HG02840 (cell line): Measurements from ENCODE around the gene POR.
"Not testable (repeated sequence)": the region's sequence is repeated elsewhere in the genome, so short reads cannot be mapped to it uniquely, and the experiment has no call there.

ENCODE experiments used
- ATAC-seq: cut with Tn5 transposase; IDR thresholded peaks from one replicate; pipeline ENCODE4 v1.9.1; 2021; ENCODE audit warnings: mild to moderate bottlenecking, moderate library complexity, moderate number of reproducible peaks; ENCODE audit not compliant: unreplicated experiment, low FRiP score

The POR gene

DNA sequence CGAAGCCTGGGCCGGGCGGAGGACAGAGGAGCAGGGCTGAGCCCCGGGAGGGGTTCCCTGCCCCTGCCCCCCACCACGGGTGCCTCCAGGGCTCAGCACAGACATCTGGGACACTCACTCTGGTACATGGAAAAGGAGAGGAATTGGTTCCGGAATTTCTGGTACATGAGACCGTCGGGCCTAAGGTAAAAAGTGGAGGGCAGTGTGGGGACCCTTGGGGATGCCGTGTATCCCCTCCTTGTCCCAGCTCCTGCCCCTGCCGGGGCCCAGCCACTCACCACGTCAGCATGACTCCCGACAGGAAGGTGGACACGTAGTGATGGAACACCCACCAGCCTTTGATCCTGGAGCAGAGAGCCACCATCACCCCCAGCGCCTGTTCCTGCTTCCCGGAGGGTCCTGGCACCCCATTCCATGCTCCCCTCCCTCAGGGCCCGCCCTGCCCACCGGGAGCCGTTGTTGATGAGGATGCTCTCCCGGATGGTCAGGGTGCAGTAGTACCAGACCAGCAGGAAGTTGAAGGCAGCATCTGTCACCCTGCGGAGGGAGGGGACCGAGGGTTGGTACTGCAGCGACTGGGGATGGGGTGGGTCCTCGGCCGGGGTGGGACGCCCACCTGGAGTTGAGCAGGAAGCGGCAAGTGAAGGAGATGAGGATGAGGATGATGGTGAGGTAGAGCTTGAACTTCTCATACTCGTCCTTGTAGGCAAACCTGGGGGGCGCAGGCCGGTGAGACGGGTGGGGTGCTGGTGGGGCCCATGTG is 73.0 kb downstream of the POR start:
- no peak for ATAC-seq

DNA sequence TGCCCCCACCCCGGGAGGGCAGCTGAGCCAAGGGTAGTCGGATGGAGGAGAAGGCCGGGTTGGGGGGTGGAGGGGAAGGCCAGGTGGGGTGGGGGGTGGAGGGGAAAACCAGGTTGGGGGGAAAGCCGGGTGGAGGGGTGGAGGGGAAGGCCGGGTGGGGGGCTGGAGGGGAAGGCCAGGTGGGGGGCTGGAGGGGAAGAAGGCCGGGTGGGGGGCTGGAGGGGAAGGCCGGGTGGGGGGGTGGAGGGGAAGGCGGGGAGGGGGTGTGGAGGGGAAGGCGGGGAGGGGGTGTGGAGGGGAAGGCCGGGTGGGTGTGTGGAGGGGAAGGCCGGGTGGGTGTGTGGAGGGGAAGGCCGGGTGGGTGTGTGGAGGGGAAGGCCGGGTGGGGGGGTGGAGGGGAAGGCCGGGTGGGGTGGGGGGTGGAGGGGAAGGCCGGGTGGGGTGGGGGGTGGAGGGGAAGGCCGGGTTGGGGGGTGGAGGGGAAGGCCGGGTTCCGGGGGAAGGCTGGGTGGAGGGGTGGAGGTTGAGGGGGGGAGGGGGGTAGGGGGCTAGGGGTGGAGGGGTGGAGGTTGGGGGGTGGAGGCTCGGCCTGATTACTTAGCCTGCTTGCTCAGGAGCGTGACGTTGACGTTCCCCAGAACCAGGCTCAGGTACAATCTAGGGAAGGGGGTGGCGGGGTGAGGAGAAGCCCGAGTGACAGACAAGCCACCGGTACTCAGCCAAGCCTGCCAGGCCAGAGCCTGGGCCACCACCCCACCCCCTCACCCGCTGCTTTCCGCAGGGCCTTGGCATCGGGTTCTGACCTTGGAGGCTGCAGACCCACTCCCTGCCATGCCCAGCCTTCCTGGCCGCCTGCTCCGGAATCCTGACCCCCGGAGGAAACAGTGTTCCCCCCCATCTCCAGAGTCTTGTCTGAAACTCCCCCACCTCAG is 73.9 kb downstream of the POR start:
- no peak for ATAC-seq

DNA sequence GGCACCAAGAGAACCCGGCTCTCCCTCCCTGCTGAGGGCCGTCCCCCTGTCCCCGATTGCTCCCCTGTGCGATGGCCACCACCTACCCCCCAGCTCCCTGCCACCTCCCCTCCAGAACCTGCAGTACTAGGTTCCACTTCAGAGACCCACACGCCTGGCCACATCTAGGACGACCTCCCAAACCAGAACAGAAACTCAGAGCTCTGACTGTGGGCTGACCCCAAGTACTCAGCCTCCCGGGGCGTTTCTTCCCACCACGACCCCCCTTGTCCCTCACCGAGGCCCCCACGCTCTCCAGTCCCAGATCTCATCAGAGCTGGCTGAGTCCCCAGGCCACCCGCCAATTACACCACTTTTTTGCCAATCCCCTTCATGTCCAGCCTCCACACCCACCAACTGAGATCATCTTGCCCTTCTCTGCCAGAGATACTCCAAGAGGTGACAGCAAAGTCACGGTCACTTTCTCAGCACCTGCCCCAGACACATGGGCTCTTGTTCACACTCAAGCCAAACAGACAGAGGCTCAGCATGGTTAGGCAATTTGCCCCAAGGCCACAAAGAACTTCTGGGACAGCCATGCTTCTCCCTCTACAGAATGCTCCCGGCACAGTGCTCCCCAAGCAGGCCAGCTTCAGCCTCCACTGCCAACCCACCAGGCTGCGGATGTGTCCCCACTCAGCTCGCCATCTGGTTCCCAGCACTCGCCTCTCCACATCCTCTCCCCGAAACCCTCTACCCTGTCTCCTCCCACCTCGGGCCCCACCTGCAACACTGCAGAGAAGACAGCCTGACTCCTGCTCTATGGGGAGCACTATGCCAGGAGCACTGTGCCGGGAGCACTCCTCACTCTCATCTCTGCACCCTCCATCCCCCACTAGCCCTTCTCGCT is 74.8 kb downstream of the POR start:
- ATAC-seq: no peak

DNA sequence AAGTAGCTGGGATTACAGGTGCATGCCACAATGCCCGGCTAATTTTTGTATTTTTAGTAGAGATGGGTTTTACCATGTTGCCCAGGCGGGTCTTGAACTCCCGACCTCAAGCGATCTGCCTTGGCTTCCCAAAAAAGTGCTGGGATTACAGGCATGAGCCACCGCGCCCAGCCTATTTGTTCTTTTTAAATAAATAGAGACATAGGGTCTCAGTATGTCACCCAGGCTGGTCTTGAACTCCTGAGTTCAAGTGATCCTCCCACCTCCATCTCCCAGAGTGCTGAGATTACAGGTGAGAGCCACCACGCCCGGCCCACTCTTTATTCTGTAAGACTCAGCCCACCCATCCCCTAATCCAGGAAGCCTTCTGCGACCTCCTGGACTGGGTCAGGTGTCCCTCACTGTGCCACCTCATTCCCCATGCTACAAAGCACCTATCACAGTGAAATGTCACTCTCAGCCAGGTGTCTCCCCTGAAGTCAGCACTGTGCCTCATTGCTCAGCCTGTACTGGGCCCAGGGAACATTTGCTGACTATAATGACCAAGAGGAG is 76.7 kb downstream of the POR start:
- ATAC-seq: no peak

DNA sequence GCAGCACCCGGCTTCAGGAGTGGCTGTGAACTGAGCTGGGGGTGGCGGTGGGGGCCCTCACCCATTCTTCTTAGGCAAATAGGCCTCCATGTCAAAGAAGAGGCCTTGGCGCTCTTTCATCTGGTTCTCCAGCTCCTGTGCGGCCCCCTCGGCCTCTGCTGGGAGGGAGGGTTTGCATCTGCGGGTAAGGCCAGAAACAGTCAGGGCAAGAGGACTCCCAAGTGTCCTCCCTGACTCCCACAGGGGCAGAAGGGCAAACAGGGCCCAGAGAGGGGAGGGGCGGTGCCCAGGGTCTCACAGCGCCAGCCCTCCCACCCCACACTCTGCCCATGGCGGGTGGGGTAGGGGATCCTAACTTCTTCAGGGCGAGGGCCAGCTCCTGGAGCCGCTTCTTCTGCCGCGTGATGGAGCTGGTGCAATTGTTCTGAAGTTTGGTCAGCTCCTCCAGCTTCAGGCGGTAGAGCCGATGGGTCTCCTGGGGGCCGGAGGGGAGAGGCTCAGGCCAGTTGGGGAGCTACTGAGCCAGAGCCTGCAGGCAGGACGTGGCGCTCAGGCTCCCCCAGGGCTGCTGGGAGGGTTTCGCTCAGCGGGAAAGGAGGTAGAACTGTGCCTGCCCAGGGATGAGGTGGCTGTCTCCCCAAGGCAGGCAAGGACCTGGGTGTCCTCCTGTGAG is 77.3 kb downstream of the POR start:
- ATAC-seq: no peak

DNA sequence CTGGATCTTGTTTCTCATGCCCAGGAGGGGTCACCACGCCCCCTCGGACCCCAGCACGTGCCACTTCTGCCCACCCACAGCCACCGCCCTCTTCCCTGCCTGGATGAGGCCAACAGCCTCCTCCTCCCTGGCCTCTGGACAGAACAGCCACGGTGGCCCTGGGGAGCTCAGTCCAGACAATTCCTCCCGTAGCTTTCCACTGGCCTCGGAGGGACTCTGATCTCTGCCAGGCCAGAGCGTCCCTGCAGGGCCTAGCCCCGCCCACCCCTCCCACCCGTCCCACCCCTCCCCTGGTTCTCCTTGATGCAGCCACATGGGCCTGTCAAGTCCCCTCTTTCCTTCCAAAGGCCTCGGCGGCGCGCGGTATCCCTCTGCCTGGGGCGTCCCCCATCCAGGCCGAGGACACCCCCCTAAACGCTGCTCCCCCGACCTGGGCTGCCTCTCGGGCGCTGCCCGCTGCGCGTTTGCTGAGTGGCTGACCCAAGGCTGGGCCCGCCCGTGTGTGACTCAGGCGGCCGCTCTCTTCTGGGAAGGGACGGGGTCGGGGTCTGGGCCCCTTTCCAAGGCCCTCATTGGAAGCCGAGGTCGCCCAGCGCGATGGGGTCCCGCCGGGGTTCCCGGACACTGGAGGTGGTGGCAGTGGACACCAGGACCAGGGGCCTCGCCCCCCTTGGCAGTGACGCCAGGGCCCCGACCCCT is 78.9 kb downstream of the POR start:
- ATAC-seq: peak; percentile 12

DNA sequence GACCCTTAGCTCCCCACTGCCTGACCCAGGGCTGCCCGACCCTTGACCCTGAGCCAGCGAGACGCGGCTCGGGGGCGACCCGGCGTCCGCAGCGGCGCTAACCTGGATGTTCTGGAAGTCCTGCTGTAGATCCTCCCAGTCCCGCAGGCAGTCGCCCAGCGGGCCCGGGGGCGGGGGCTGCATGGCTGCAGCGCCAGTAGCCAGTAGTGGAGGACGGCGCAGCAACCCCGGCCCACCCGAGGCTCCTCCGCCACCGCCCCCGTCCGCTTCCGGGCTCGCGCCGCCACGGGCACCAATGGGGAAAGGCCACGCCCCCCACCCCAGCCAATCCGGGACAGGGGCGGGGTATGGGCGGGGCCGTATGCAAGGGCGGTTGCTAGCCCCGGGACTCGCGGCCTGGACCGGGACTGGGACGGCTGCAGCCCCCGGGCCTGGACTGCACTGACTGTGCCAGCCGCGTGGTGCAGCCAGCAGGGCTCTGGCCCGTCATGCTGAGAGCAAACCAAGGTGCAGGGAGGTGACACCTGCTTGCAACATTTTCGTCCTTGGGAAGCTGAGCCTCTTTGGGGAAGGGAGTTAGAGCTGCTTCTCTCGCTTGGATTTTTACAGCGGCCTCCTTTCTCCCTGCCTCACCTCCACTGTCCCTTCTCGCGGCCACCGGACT is 79.6 kb downstream of the POR start, which contains the start of gene TMEM120A:
Gene TMEM120A (minus strand): TSS at position 208 of the 664 bp plus-strand sequence. CDS start 25 bp downstream, at position 183.
- ATAC-seq: peak; percentile 89

DNA sequence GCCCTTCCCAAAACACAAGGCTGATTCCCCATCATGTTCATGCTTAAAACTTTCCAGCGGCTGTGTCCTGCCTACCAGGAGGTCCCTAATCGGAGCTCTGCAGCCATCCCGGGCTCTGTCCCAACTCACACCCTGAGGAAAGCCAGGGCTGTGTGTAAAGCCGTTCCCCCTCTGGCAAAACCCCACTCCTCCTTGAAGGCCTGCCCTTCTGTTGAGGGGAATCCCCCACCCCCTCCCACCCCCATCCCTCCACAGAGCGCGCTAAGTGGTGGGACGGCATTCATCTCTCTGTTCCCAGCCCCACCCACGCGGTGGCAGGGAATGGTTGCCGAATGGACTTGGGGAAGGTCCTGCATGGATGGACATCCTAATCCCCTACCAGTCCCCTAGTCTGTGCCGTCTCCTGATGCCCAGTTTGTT is 80.1 kb downstream of the POR start:
- no peak for ATAC-seq

DNA sequence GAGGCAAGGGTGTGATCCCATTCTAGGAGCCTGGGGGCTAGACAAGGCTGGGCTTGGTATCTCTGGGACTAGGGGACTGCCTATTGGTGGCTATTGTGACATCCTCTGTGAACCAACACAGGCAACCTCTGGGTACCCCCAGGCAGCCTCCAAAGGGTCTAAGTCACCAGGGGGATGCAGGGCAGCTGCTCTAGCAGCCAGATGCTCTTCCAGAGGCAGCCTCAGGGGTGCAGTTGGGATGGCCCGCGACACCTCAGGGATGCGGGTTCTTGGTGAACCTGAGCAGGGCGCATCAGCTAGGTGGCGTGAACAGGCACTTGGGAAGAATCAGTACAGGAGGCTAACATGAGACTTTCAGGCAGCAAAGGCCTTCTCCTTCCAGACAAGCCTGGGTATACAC is 81.0 kb downstream of the POR start:
- ATAC-seq: no peak

DNA sequence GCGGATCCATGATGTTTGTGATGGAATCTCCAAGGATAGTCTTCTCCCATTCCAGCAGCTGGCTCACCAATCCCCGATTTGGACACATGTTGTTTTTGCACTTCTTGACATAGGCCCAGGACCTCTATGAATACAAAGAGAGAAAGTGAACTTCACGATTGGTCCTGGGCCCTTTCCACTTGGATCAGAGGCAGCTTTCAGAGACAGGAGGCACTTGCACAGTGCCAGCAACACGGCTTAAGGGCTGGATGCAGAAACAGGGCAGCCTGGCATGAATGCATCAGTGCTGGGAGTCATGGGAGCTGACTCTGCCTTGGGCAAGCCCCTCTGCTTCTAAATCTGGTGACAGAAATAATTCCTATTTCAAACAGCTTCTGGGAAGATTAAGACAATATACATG is 81.5 kb downstream of the POR start:
- no peak for ATAC-seq

DNA sequence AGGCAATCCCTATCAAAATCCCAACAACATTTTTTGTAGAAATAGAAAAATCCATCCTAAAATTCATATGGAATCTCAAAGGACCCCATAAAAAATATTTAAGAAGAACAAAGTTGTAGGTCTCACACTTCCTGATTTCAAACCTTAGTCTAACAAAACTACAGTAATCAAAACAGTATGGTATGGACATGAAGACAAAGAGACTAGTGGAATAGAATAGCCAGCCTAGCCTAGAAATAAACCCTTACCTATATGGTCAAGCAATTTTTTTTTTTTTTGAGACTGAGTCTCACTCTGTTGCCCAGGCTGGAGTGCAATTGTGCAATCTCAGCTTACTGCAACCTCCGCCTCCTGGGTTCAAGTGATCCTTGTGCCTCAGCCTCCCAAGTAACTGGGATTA is 83.1 kb downstream of the POR start:
- no peak for ATAC-seq

DNA sequence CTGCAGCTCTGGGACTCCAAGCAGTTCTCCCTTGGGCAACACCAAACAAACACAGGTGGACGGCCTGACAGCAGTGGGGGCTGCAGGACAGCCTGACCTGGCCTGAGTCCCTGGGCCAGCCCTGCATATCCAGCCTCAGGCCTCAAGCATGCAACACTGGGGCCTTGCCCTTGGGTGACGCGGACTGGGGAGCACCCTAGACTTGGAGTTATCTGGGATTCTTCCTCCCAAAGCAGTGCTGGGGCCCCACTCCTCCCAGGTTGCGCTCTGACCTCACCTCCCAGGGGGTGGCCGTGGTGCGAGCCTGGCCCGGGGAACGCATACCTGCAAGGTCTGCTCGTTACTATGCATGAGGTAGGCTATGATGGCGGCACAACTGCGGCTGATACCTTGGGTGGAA is 85.6 kb downstream of the POR start:
- ATAC-seq: no peak

DNA sequence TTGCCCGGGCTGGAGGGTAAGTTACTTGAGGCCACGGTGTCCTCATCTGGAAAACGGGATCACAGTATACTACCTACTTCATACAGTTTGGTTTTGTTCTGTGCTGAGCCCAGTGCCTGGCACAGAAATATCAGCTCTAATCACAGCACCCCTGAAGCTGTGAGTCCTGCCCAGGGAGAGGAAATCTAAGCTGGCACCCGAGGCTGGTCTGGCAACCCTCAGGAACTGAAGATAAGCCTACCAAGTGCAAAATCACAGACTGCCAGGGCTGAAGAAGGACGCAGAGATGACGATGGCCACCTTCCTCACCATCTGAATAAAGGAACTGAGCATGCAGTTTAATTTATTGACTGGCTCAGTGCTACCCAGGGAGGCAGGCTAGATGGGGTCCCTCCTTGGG is 87.2 kb downstream of the POR start:
- ATAC-seq: no peak

DNA sequence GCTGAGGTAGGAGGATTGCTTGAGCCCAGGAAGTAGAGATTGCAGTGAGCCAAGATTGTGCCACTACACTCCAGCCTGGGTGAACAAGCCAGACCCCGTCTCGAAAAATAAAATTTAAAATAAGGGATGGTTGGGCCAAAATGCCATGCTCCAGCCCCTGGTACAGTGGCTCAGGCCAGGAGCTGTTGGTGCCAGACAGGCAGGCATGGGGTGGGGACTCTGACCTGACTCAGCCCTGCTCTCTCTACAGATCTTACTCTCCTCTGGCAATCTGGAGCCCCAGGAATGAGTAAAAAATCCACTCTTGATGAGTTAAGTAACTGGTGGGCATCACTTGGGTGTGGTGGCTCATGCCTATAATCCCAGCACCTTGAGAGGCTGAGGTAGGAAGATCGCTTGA is 87.9 kb downstream of the POR start:
- ATAC-seq: no peak

DNA sequence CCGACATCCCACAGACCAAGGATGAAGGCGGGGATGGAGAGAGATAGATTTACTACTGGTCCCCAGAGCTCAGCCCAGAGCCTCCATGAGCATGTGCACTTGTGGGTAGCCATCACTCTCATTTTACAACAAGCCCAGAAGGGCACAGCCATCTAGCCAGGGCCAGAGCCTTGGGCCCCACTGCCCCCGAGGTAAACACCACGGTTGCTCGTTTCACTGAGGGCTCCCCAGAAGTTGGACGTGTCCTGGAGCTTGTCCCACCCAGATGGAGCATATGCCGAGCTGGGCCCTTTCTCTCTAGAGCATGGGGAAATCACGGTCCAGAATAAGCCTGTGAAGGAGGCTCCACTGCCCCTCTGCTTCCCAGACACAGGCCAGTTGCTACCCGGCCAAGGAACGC is 88.4 kb downstream of the POR start:
- no peak for ATAC-seq

DNA sequence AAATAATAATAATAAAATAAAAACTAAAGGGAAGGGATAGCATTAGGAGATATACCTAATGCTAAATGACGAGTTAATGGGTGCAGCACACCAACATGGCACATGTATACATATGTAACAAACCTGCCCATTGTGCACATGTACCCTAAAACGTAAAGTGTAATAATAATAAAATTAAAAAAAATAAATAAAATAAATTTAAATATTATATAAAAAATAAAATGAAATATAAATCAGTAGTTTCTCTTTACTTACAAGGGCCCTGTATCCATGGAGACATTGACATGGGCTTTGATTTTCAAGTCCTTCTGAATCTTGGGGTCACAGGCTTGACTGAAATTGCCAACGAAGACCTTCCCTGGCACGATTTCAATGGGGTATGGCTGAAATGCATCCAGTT is 90.0 kb downstream of the POR start:
- not testable (repeated sequence) for ATAC-seq

DNA sequence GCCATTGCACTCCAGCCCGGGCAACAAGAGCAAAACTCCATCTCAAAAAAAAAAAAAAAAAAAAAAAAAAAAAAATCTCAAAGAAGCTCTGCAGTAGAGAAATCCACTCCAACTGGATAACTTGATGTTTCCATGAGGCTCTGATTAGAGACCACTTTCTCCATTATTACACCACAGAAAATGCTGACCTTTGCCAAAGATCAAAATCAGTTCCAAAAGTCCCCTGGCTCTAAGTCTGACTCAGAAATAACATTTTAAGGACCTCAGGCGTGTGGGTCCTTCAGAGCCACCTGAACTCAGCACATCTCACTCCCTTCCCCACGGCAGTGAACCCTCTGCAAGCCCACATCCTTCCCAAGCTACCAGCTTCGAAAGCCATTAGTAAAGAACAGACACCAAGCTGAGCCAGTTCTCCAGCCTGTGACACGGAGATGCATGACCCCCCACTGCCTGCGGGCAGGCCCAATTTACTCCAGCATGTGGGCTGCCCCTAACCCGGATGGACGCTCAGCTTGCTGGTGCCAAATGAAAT is 93.3 kb downstream of the POR start:
- ATAC-seq: no peak
